Osteoblast (primary cell): ENCODE data around the gene SPRED3. TPM values are rescaled to one million over a fixed set of nuclear protein-coding genes. Genes with fewer than 3 reads are reported as not detected.
A peak's percentile ranks its signal among the peaks of the same experiment; 100 is the strongest.
"Not testable (repeated sequence)": the region's sequence is repeated elsewhere in the genome, so short reads cannot be mapped to it uniquely, and the experiment has no call there.

Source experiments
- DNase-seq: peaks from one replicate; pipeline ENCODE4 v3.0.0; 2011; ENCODE audit warnings: low spot score, mixed read lengths; ENCODE audit not compliant: insufficient read length; ENCODE audit errors: missing footprints
- H2AFZ ChIP-seq: 2 replicates; pipeline ENCODE4 v1.6.0; 2011; ENCODE audit warnings: mild to moderate bottlenecking, low read length
- H3K27ac ChIP-seq: 2 replicates; pipeline ENCODE4 v1.5.1; 2011; ENCODE audit warnings: mild to moderate bottlenecking, low read depth, low read length, moderate library complexity
- H3K27me3 ChIP-seq: 2 replicates; pipeline ENCODE4 v1.6.0; 2012; ENCODE audit warnings: mild to moderate bottlenecking, control low read depth, inconsistent platforms, low read length, moderate library complexity; ENCODE audit not compliant: insufficient read depth
- H3K36me3 ChIP-seq: 2 replicates; pipeline ENCODE4 v1.5.1; 2011; ENCODE audit warnings: mild to moderate bottlenecking, low read length, control low read depth, moderate library complexity; ENCODE audit not compliant: insufficient read depth
- H3K4me1 ChIP-seq: 2 replicates; pipeline ENCODE4 v1.5.1; 2011; ENCODE audit warnings: mild to moderate bottlenecking, low read length, control low read depth, moderate library complexity; ENCODE audit not compliant: insufficient read depth
- H3K4me2 ChIP-seq: 2 replicates; pipeline ENCODE4 v1.6.0; 2011; ENCODE audit warnings: mild to moderate bottlenecking, low read length; ENCODE audit not compliant: insufficient read depth
- H3K4me3 ChIP-seq: fragments of 200-600 bp; sonication (generic); 3 replicates; pipeline ENCODE4 v1.5.1; 2012; ENCODE audit warnings: mild to moderate bottlenecking, low read length, inconsistent platforms; ENCODE audit not compliant: insufficient read depth
- H3K79me2 ChIP-seq: 2 replicates; pipeline ENCODE4 v1.6.0; 2012; ENCODE audit warnings: mild to moderate bottlenecking, low read length, control low read depth, inconsistent platforms; ENCODE audit not compliant: insufficient read depth
- H3K9me3 ChIP-seq: 2 replicates; pipeline ENCODE4 v1.5.1; 2011; ENCODE audit warnings: low read depth, low read length, control low read depth
- H4K20me1 ChIP-seq: 2 replicates; pipeline ENCODE4 v1.6.0; 2012; ENCODE audit warnings: mild to moderate bottlenecking, low read length, control low read depth; ENCODE audit not compliant: insufficient read depth
- total RNA-seq: library from RNA; depleted of rRNA; stranded (reverse); fragments of >200 nt; gene quantifications from 2 replicates; pipeline ENCODE4 v1.2.3, GENCODE V29; 2012
- TF ChIP-seq, protein P1 (sequence below): IDR thresholded peaks from 2 replicates; pipeline ENCODE4 v1.5.1; 2011; ENCODE audit warnings: mild to moderate bottlenecking, low read depth, low read length, moderate library complexity; ENCODE audit errors: extremely low read depth

SPRED3 gene
- total RNA-seq, 1 donor = 2.2 TPM

DNA sequence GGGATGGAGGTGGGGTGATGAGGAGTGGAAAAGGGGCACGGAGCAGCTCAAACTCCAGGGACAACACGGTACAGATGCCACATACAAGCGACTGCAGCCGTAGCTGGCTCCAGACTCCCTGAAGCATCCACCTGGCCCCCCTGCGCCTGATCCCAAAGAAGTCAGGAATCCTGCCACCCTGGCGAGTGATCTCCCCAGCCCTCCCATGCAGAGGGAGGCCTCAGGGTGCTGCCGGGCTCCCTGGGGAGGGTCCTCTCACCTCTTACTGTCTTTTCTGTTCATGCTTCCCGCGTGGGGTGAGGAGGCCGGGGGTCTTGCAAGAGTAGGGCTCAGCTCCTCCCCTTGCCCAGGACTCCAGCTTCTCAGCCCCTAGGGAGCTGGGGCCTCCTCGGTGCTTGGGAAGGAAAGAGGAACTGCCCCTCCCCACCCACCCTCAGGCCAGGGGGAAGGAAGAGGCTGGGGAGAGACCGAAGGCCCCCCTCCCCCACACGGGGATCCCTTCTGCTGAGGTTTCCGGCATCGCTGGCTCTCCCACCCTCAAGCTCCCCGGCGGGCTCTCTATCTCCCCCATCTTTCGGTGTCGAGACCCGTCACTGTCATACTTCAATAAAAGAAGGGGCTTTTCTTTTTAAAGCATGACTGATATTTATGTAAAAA lies 37.4 kb downstream of the SPRED3 start, which contains the start of gene RASGRP4:
TSS of gene RASGRP4 (minus strand) at position 410 of the 657 bp plus-strand sequence. CDS start at position 282, 128 bp downstream.
- TF ChIP-seq, protein P1, sequence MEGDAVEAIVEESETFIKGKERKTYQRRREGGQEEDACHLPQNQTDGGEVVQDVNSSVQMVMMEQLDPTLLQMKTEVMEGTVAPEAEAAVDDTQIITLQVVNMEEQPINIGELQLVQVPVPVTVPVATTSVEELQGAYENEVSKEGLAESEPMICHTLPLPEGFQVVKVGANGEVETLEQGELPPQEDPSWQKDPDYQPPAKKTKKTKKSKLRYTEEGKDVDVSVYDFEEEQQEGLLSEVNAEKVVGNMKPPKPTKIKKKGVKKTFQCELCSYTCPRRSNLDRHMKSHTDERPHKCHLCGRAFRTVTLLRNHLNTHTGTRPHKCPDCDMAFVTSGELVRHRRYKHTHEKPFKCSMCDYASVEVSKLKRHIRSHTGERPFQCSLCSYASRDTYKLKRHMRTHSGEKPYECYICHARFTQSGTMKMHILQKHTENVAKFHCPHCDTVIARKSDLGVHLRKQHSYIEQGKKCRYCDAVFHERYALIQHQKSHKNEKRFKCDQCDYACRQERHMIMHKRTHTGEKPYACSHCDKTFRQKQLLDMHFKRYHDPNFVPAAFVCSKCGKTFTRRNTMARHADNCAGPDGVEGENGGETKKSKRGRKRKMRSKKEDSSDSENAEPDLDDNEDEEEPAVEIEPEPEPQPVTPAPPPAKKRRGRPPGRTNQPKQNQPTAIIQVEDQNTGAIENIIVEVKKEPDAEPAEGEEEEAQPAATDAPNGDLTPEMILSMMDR = no peak
- Histone ChIP-seq H3K27me3 (peaks cover 10% of the 10 kb centered on the region), H4K20me1 (no peaks in the 10 kb centered on the region), H3K9me3 (no peaks in the 10 kb centered on the region), H3K79me2 (no peaks in the 10 kb centered on the region), H3K4me1 (no peaks in the 10 kb centered on the region), H3K27ac (no peak within 1 kb of the TSS), H3K36me3 (no peaks in the 10 kb centered on the region), H3K4me3 (no peak within 1 kb of the TSS), H2AFZ (no peak within 1 kb of the TSS), H3K4me2 (no peak within 1 kb of the TSS)
- DNase-seq = peak; percentile 58

DNA sequence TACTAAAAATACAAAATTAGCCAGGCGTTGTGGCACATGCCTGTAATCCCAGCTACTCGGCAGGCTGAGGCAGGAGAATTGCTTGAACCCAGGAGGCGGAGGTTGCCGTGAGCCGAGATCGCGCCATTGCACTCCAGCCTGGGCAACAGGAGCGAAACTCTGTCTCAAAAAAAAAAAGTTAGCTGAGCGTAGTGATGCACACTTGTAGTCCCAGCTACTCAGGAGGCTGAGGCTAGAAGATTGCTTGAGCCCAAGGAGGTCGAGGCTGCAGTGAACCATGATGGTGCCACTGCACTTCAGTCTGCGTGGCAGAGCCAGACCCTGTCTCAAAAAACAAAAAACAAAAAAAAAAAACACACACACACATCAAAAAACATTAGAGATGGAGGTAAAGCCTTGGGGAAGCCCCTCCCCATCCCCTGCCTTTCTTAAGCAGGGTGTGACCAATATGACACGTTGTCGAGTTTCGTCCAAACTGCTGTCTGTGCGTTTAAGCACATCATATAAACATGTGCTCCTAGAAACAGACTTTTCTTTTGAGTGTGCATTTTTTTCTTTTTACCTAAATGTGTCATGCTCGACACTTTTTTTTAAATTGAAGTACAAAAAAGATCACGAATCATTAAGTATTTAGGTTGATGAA lies 38.7 kb downstream of the SPRED3 start:
- H3K9me3 ChIP-seq, H3K4me2 ChIP-seq, H4K20me1 ChIP-seq, H3K79me2 ChIP-seq, H3K36me3 ChIP-seq, H2AFZ ChIP-seq, H3K4me3 ChIP-seq, H3K4me1 ChIP-seq, H3K27ac ChIP-seq: not testable (repeated sequence)
- peak; percentile 21 for DNase-seq
- H3K27me3 ChIP-seq = peaks cover 10% of the 10 kb centered on the region

DNA sequence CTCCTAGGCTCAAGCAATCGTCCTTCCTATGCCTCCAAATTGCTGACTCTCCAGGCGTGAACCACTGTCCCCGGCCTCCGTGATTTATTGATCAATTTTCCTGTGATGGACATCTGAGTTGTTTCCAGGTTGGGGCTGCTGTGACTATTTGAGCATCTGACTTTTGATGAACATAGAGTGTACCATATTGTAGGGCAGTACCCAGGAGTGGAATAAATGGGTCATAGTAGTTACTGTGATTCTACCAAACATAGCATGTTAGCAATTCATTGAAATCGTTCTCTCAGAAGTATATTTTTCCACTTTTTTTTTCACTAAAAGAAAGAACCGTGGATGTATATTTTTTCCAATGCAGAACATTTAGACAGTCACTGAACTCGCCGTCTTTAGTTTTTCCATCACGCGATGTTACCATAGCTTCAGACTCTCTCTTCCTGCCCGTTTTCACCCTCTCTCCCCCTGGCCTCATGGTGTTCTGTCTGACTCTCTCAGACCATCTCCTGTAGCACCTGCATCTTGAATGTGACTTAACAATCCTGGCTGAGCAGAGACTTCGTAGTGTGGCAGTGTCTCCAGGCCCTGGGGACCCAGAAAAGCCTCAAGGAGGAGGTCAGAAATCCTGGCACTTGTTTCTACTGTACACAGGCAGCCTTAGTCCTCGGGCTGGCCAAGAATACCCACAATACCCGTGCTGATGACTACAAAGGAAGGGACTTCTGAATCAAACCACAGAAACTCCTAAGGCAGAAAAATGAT lies 40.7 kb downstream of the SPRED3 start:
- Histone ChIP-seq H4K20me1 (no peaks in the 10 kb centered on the region), H3K4me2 (no peak overlapping the region), H3K27me3 (peaks cover 10% of the 10 kb centered on the region), H3K36me3 (no peaks in the 10 kb centered on the region), H3K4me1 (no peaks in the 10 kb centered on the region), H2AFZ (no peak overlapping the region), H3K9me3 (no peaks in the 10 kb centered on the region), H3K4me3 (no peak overlapping the region), H3K27ac (no peak overlapping the region), H3K79me2 (no peaks in the 10 kb centered on the region)
- DNase-seq = peak; percentile 48
- TF ChIP-seq, protein P1 = no peak

DNA sequence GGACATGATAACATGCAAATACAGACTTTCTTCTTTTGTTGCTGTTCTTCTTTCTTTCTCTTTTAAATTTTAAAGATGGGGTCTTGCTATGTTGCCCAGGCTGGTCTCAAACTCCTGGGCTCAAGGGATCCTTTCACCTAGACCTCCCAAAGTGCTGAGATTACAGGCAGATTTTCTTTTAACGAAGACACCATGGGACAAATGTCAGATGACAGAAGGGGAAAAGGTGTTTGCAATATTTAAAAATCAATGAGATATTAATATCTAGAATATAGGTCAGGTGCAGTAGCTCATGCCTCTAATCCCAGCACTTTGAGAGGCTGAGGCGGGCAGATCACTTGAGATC lies 41.3 kb downstream of the SPRED3 start:
- Histone ChIP-seq H3K4me2 (no peak overlapping the region), H3K4me3 (no peak overlapping the region), H3K9me3 (no peaks in the 10 kb centered on the region), H3K36me3 (no peaks in the 10 kb centered on the region), H3K27me3 (peaks cover 10% of the 10 kb centered on the region), H3K79me2 (no peaks in the 10 kb centered on the region), H3K4me1 (no peaks in the 10 kb centered on the region), H3K27ac (no peak overlapping the region), H4K20me1 (no peaks in the 10 kb centered on the region), H2AFZ (no peak overlapping the region)
- DNase-seq = no peak
- TF ChIP-seq, protein P1 = no peak
